Measurements from ENCODE around the gene PAIP1.
A peak's percentile ranks its signal among the peaks of the same experiment; 100 is the strongest.
"Not testable (repeated sequence)": the region's sequence is repeated elsewhere in the genome, so short reads cannot be mapped to it uniquely, and the experiment has no call there.

Gene PAIP1

GRCh38 chr5:43601454-43602260 is 44.8 kb upstream of the PAIP1 start:
- no CpG with 5 or more reads among the region's 8 CpGs for WGBS (ENCODE audit: extremely low coverage, insufficient coverage, low lambda C conversion rate)
- H3K56ac ChIP-seq (ENCODE audit: low read length) = no peak overlapping the region
- H3K36me3 ChIP-seq (ENCODE audit: control insufficient read depth, insufficient read depth, low read length) = no peaks in the 10 kb centered on the region
- no peaks in the 10 kb centered on the region for H3K79me2 ChIP-seq (ENCODE audit: control insufficient read depth, insufficient read depth, low read length)
- H2BK120ac ChIP-seq (ENCODE audit: low read depth, low read length) = no peak overlapping the region
- H4K8ac ChIP-seq (ENCODE audit: low read depth, low read length) = no peak overlapping the region
- H3K4me2 ChIP-seq (ENCODE audit: low read length) = no peak overlapping the region
- no peak overlapping the region for H3K23ac ChIP-seq (ENCODE audit: low read length)
- no peak overlapping the region for H3K27ac ChIP-seq (ENCODE audit: low read depth, low read length)
- H3K4ac ChIP-seq (ENCODE audit: low read depth, low read length) = no peak overlapping the region
- H3K4me1 ChIP-seq (ENCODE audit: control insufficient read depth, low read depth, low read length) = no peaks in the 10 kb centered on the region
- no peak overlapping the region for H3K9ac ChIP-seq (ENCODE audit: low read length)
- H2BK5ac ChIP-seq (ENCODE audit: low read length) = no peak overlapping the region
- no peaks in the 10 kb centered on the region for H3K79me1 ChIP-seq (ENCODE audit: low read length)
- peak; percentile 10 for DNase-seq
- H3K4me3 ChIP-seq (ENCODE audit: low read length) = no peak overlapping the region
- H3K18ac ChIP-seq (ENCODE audit: low read length) = no peak overlapping the region
- H4K5ac ChIP-seq (ENCODE audit: low read length) = no peak overlapping the region
- no peak overlapping the region for H2AK5ac ChIP-seq (ENCODE audit: low read length)
- no peaks in the 10 kb centered on the region for H3K27me3 ChIP-seq (ENCODE audit: insufficient read depth, low read length, poor library complexity)
- no peak overlapping the region for H2BK15ac ChIP-seq (replicated peaks; ENCODE audit: low read depth)

- H2BK5ac ChIP-seq (ENCODE audit: low read length); H3K4me2 ChIP-seq (ENCODE audit: low read length); H3K4me3 ChIP-seq (ENCODE audit: low read length); H3K56ac ChIP-seq (ENCODE audit: low read length); H4K5ac ChIP-seq (ENCODE audit: low read length); H3K4me1 ChIP-seq (ENCODE audit: control insufficient read depth, low read depth, low read length); H3K79me2 ChIP-seq (ENCODE audit: control insufficient read depth, insufficient read depth, low read length); H3K9ac ChIP-seq (ENCODE audit: low read length); H3K18ac ChIP-seq (ENCODE audit: low read length); H2BK120ac ChIP-seq (ENCODE audit: low read depth, low read length); H3K4ac ChIP-seq (ENCODE audit: low read depth, low read length); H2BK15ac ChIP-seq (replicated peaks; ENCODE audit: low read depth); H2AK5ac ChIP-seq (ENCODE audit: low read length); H3K36me3 ChIP-seq (ENCODE audit: control insufficient read depth, insufficient read depth, low read length); H3K27ac ChIP-seq (ENCODE audit: low read depth, low read length); H4K8ac ChIP-seq (ENCODE audit: low read depth, low read length); H3K27me3 ChIP-seq (ENCODE audit: insufficient read depth, low read length, poor library complexity); H3K23ac ChIP-seq (ENCODE audit: low read length); DNase-seq; H3K79me1 ChIP-seq (ENCODE audit: low read length): not testable (repeated sequence)
- WGBS (ENCODE audit: extremely low coverage, insufficient coverage, low lambda C conversion rate) = no CpG with 5 or more reads among the region's 1 CpG
These were observed 42.0 kb upstream of the PAIP1 start for GRCh38 chr5:43598927-43599326.

- H3K27ac ChIP-seq (ENCODE audit: low read depth, low read length) = no peak overlapping the region
- H3K4me3 ChIP-seq (ENCODE audit: low read length) = no peak overlapping the region
- no peak overlapping the region for H3K56ac ChIP-seq (ENCODE audit: low read length)
- H3K79me1 ChIP-seq (ENCODE audit: low read length) = no peaks in the 10 kb centered on the region
- DNase-seq = no peak
- H2BK120ac ChIP-seq (ENCODE audit: low read depth, low read length) = no peak overlapping the region
- H3K18ac ChIP-seq (ENCODE audit: low read length) = no peak overlapping the region
- no peak overlapping the region for H2BK15ac ChIP-seq (replicated peaks; ENCODE audit: low read depth)
- no peak overlapping the region for H2AK5ac ChIP-seq (ENCODE audit: low read length)
- no peaks in the 10 kb centered on the region for H3K27me3 ChIP-seq (ENCODE audit: insufficient read depth, low read length, poor library complexity)
- no peak overlapping the region for H3K23ac ChIP-seq (ENCODE audit: low read length)
- no peaks in the 10 kb centered on the region for H3K4me1 ChIP-seq (ENCODE audit: control insufficient read depth, low read depth, low read length)
- no peak overlapping the region for H4K8ac ChIP-seq (ENCODE audit: low read depth, low read length)
- no peak overlapping the region for H3K4me2 ChIP-seq (ENCODE audit: low read length)
- no peak overlapping the region for H3K4ac ChIP-seq (ENCODE audit: low read depth, low read length)
- no peak overlapping the region for H2BK5ac ChIP-seq (ENCODE audit: low read length)
- no peak overlapping the region for H4K5ac ChIP-seq (ENCODE audit: low read length)
- H3K9ac ChIP-seq (ENCODE audit: low read length) = no peak overlapping the region
- no peaks in the 10 kb centered on the region for H3K79me2 ChIP-seq (ENCODE audit: control insufficient read depth, insufficient read depth, low read length)
- no peaks in the 10 kb centered on the region for H3K36me3 ChIP-seq (ENCODE audit: control insufficient read depth, insufficient read depth, low read length)
These were observed 35.5 kb upstream of the PAIP1 start for GRCh38 chr5:43592363-43592762.

GRCh38 chr5:43590700-43591099 is 33.8 kb upstream of the PAIP1 start:
- no peak overlapping the region for H4K8ac ChIP-seq (ENCODE audit: low read depth, low read length)
- H2BK15ac ChIP-seq (replicated peaks; ENCODE audit: low read depth) = no peak overlapping the region

GRCh38 chr5:43589310-43589709 is 32.4 kb upstream of the PAIP1 start:
- no peak overlapping the region for H2AK5ac ChIP-seq (ENCODE audit: low read length)
- H2BK15ac ChIP-seq (replicated peaks; ENCODE audit: low read depth) = no peak overlapping the region
- no peak overlapping the region for H4K8ac ChIP-seq (ENCODE audit: low read depth, low read length)
- H3K4me2 ChIP-seq (ENCODE audit: low read length) = no peak overlapping the region
- H3K4me3 ChIP-seq (ENCODE audit: low read length) = no peak overlapping the region
- H3K79me1 ChIP-seq (ENCODE audit: low read length) = no peaks in the 10 kb centered on the region
- no peaks in the 10 kb centered on the region for H3K36me3 ChIP-seq (ENCODE audit: control insufficient read depth, insufficient read depth, low read length)
- DNase-seq = no peak
- no peak overlapping the region for H3K27ac ChIP-seq (ENCODE audit: low read depth, low read length)
- no peaks in the 10 kb centered on the region for H3K27me3 ChIP-seq (ENCODE audit: insufficient read depth, low read length, poor library complexity)
- H3K4me1 ChIP-seq (ENCODE audit: control insufficient read depth, low read depth, low read length) = no peaks in the 10 kb centered on the region
- no peak overlapping the region for H4K5ac ChIP-seq (ENCODE audit: low read length)
- H3K4ac ChIP-seq (ENCODE audit: low read depth, low read length) = no peak overlapping the region
- no peak overlapping the region for H2BK120ac ChIP-seq (ENCODE audit: low read depth, low read length)
- no peak overlapping the region for H2BK5ac ChIP-seq (ENCODE audit: low read length)
- no peak overlapping the region for H3K9ac ChIP-seq (ENCODE audit: low read length)
- H3K56ac ChIP-seq (ENCODE audit: low read length) = no peak overlapping the region
- H3K23ac ChIP-seq (ENCODE audit: low read length) = no peak overlapping the region
- no CpG with 5 or more reads among the region's 1 CpG for WGBS (ENCODE audit: extremely low coverage, insufficient coverage, low lambda C conversion rate)
- no peak overlapping the region for H3K18ac ChIP-seq (ENCODE audit: low read length)
- no peaks in the 10 kb centered on the region for H3K79me2 ChIP-seq (ENCODE audit: control insufficient read depth, insufficient read depth, low read length)

More at GRCh38 chr5:43590700-43591099, 33.8 kb upstream of the PAIP1 start:
- Histone ChIP-seq H3K27me3 (ENCODE audit: insufficient read depth, low read length, poor library complexity) (no peaks in the 10 kb centered on the region), H2BK120ac (ENCODE audit: low read depth, low read length) (no peak overlapping the region), H3K4me3 (ENCODE audit: low read length) (no peak overlapping the region), H3K79me1 (ENCODE audit: low read length) (no peaks in the 10 kb centered on the region), H3K79me2 (ENCODE audit: control insufficient read depth, insufficient read depth, low read length) (no peaks in the 10 kb centered on the region), H3K27ac (ENCODE audit: low read depth, low read length) (no peak overlapping the region), H3K56ac (ENCODE audit: low read length) (no peak overlapping the region), H2BK5ac (ENCODE audit: low read length) (no peak overlapping the region), H3K36me3 (ENCODE audit: control insufficient read depth, insufficient read depth, low read length) (no peaks in the 10 kb centered on the region), H3K23ac (ENCODE audit: low read length) (no peak overlapping the region), H4K5ac (ENCODE audit: low read length) (no peak overlapping the region), H3K18ac (ENCODE audit: low read length) (no peak overlapping the region), H3K9ac (ENCODE audit: low read length) (no peak overlapping the region), H3K4me1 (ENCODE audit: control insufficient read depth, low read depth, low read length) (no peaks in the 10 kb centered on the region), H3K4me2 (ENCODE audit: low read length) (no peak overlapping the region), H2AK5ac (ENCODE audit: low read length) (no peak overlapping the region), H3K4ac (ENCODE audit: low read depth, low read length) (no peak overlapping the region)
- DNase-seq = no peak

GRCh38 chr5:43588842-43589241 is 32.0 kb upstream of the PAIP1 start:
- H3K18ac ChIP-seq (ENCODE audit: low read length) = no peak overlapping the region
- no peak overlapping the region for H3K27ac ChIP-seq (ENCODE audit: low read depth, low read length)
- H2BK15ac ChIP-seq (replicated peaks; ENCODE audit: low read depth) = no peak overlapping the region
- H3K56ac ChIP-seq (ENCODE audit: low read length) = no peak overlapping the region
- H2BK120ac ChIP-seq (ENCODE audit: low read depth, low read length) = no peak overlapping the region
- H3K4me2 ChIP-seq (ENCODE audit: low read length) = no peak overlapping the region
- no CpG with 5 or more reads among the region's 1 CpG for WGBS (ENCODE audit: extremely low coverage, insufficient coverage, low lambda C conversion rate)
- no peak overlapping the region for H2AK5ac ChIP-seq (ENCODE audit: low read length)
- H3K4ac ChIP-seq (ENCODE audit: low read depth, low read length) = no peak overlapping the region
- H3K36me3 ChIP-seq (ENCODE audit: control insufficient read depth, insufficient read depth, low read length) = no peaks in the 10 kb centered on the region
- H4K5ac ChIP-seq (ENCODE audit: low read length) = no peak overlapping the region
- H3K23ac ChIP-seq (ENCODE audit: low read length) = no peak overlapping the region
- H3K27me3 ChIP-seq (ENCODE audit: insufficient read depth, low read length, poor library complexity) = no peaks in the 10 kb centered on the region
- no peak overlapping the region for H2BK5ac ChIP-seq (ENCODE audit: low read length)
- no peak for DNase-seq
- no peaks in the 10 kb centered on the region for H3K4me1 ChIP-seq (ENCODE audit: control insufficient read depth, low read depth, low read length)
- no peak overlapping the region for H3K9ac ChIP-seq (ENCODE audit: low read length)
- no peaks in the 10 kb centered on the region for H3K79me2 ChIP-seq (ENCODE audit: control insufficient read depth, insufficient read depth, low read length)
- H4K8ac ChIP-seq (ENCODE audit: low read depth, low read length) = no peak overlapping the region
- no peaks in the 10 kb centered on the region for H3K79me1 ChIP-seq (ENCODE audit: low read length)
- no peak overlapping the region for H3K4me3 ChIP-seq (ENCODE audit: low read length)
